ENCODE measurements around the gene C4orf46. TPM values are rescaled to one million over a fixed set of nuclear protein-coding genes. Genes with fewer than 3 reads are reported as not detected.

The C4orf46 gene
- total RNA-seq, 1 experiment from 2014 or later, result 44.1 TPM

- TF ChIP-seq CTCF (conservative IDR thresholded peaks at IDR 0.05; ENCODE audit: low read depth, low read length) (no peak), EZH2 (IDR thresholded peaks at IDR 0.05; ENCODE audit: borderline replicate concordance, low read depth, low read length, poor library complexity, severe bottlenecking) (no peak)
- Histone ChIP-seq H3K4me1 (ENCODE audit: insufficient read depth, low read length, poor library complexity, severe bottlenecking) (peaks cover 8% of the 10 kb centered on the region), H3K36me3 (ENCODE audit: insufficient read depth, low read length, poor library complexity, severe bottlenecking) (no peaks in the 10 kb centered on the region), H3K27ac (ENCODE audit: low read depth, low read length, poor library complexity, severe bottlenecking) (no peak overlapping the region), H3K27me3 (replicated peaks; ENCODE audit: insufficient read depth, low read depth, low read length, poor library complexity) (no peaks in the 10 kb centered on the region), H3K4me3 (ENCODE audit: low read depth, low read length, poor library complexity, severe bottlenecking) (no peak overlapping the region), H3K9me3 (ENCODE audit: low read depth, low read length, poor library complexity, severe bottlenecking) (no peaks in the 10 kb centered on the region)
- intact Hi-C loops (cut with micrococcal nuclease; ENCODE audit: unreplicated experiment), result no loop called here
- ChIA-PET POLR2A (ENCODE audit: low non-redundant PET) (no interaction called here), CTCF (no interaction called here)
- BruUV-seq (replicated peaks), result no TSS peak
- DNase-seq (ENCODE audit: low spot score), result no peak
Observed at GRCh38 chr4:158676076-158676475, 4.4 kb upstream of the C4orf46 start.

GRCh38 chr4:158673633-158674032, 1.9 kb upstream of the C4orf46 start:
- H3K4me3 ChIP-seq (ENCODE audit: low read depth, low read length, poor library complexity, severe bottlenecking), result no peak overlapping the region
- CTCF ChIA-PET, result no interaction called here
- intact Hi-C loops (cut with micrococcal nuclease; ENCODE audit: unreplicated experiment), result no loop called here

GRCh38 chr4:158671915-158672806, 474 bp upstream of the C4orf46 start, which contains the start of gene ETFDH:
Gene ETFDH, plus strand, starts transcription at chr4:158672296. Its CDS starts 161 bp downstream, at chr4:158672457.
- Histone ChIP-seq H3K27ac (ENCODE audit: low read depth, low read length, poor library complexity, severe bottlenecking) (peak within 1 kb of the TSS; percentile 92), H3K4me1 (ENCODE audit: insufficient read depth, low read length, poor library complexity, severe bottlenecking) (peaks cover 14% of the 10 kb centered on the region), H3K4me3 (ENCODE audit: low read depth, low read length, poor library complexity, severe bottlenecking) (peak within 1 kb of the TSS; percentile 85), H3K9me3 (ENCODE audit: low read depth, low read length, poor library complexity, severe bottlenecking) (no peaks in the 10 kb centered on the region), H3K36me3 (ENCODE audit: insufficient read depth, low read length, poor library complexity, severe bottlenecking) (peaks cover 21% of the 10 kb centered on the region), H3K27me3 (replicated peaks; ENCODE audit: insufficient read depth, low read depth, low read length, poor library complexity) (no peaks in the 10 kb centered on the region)
- peak; percentile 100 for DNase-seq (ENCODE audit: low spot score)
- TF ChIP-seq EZH2 (IDR thresholded peaks at IDR 0.05; ENCODE audit: borderline replicate concordance, low read depth, low read length, poor library complexity, severe bottlenecking), result no peak
- TF ChIP-seq CTCF (conservative IDR thresholded peaks at IDR 0.05; ENCODE audit: low read depth, low read length), result peak; percentile 89
- intact Hi-C loops (cut with micrococcal nuclease; ENCODE audit: unreplicated experiment), result loop anchor here (1.0 kb wide), 1 partner anchor 50 kb away; no protein-coding TSS in a partner anchor
- ChIA-PET CTCF (no interaction called here), POLR2A (ENCODE audit: low non-redundant PET) (no interaction called here)
- TSS peak; percentile 64 for BruUV-seq (replicated peaks)

More at GRCh38 chr4:158673633-158674032, 1.9 kb upstream of the C4orf46 start:
- Histone ChIP-seq H3K4me1 (ENCODE audit: insufficient read depth, low read length, poor library complexity, severe bottlenecking) (peaks cover 14% of the 10 kb centered on the region), H3K36me3 (ENCODE audit: insufficient read depth, low read length, poor library complexity, severe bottlenecking) (peaks cover 7% of the 10 kb centered on the region), H3K9me3 (ENCODE audit: low read depth, low read length, poor library complexity, severe bottlenecking) (no peaks in the 10 kb centered on the region), H3K27me3 (replicated peaks; ENCODE audit: insufficient read depth, low read depth, low read length, poor library complexity) (no peaks in the 10 kb centered on the region), H3K27ac (ENCODE audit: low read depth, low read length, poor library complexity, severe bottlenecking) (no peak overlapping the region)
- BruUV-seq (replicated peaks), result no TSS peak
- TF ChIP-seq EZH2 (IDR thresholded peaks at IDR 0.05; ENCODE audit: borderline replicate concordance, low read depth, low read length, poor library complexity, severe bottlenecking), result no peak
- TF ChIP-seq CTCF (conservative IDR thresholded peaks at IDR 0.05; ENCODE audit: low read depth, low read length), result no peak
- DNase-seq (ENCODE audit: low spot score), result no peak
- POLR2A ChIA-PET (ENCODE audit: low non-redundant PET), result no interaction called here

All from A673 (cell line).